ENCODE results near the gene ESRRG.
"Not testable (repeated sequence)": the region's sequence is repeated elsewhere in the genome, so short reads cannot be mapped to it uniquely, and the experiment has no call there.

The ESRRG gene

GRCh38 chr1:216721062-216721461, 2.2 kb downstream of the ESRRG start:
- Histone ChIP-seq H3K27ac (no peak overlapping the region), H3K9me3 (no peaks in the 10 kb centered on the region), H3K36me3 (no peaks in the 10 kb centered on the region), H3K4me1 (ENCODE audit: control insufficient read depth in 1 of 2, insufficient read depth in 1 of 2, low read depth in 1 of 2, low read length in 1 of 2) (no peaks in the 10 kb centered on the region), H3K27me3 (peaks cover 35% of the 10 kb centered on the region), H3K4me3 (ENCODE audit: low read depth in 1 of 2, low read length in 1 of 2) (no peak overlapping the region)
- no peak for TF ChIP-seq CTCF (IDR thresholded peaks at IDR 0.05)

GRCh38 chr1:216711712-216712111, 11.5 kb downstream of the ESRRG start:
- no peak for TF ChIP-seq CTCF (IDR thresholded peaks at IDR 0.05)
- Histone ChIP-seq H3K36me3 (no peaks in the 10 kb centered on the region), H3K9me3 (no peaks in the 10 kb centered on the region), H3K4me3 (ENCODE audit: low read depth in 1 of 2, low read length in 1 of 2) (no peak overlapping the region), H3K27me3 (no peaks in the 10 kb centered on the region), H3K27ac (no peak overlapping the region), H3K4me1 (ENCODE audit: control insufficient read depth in 1 of 2, insufficient read depth in 1 of 2, low read depth in 1 of 2, low read length in 1 of 2) (no peaks in the 10 kb centered on the region)

GRCh38 chr1:216710598-216711333, 12.5 kb downstream of the ESRRG start:
- no peak for TF ChIP-seq CTCF (IDR thresholded peaks at IDR 0.05)
- H3K27ac ChIP-seq, result no peak overlapping the region
- H3K27me3 ChIP-seq, result no peaks in the 10 kb centered on the region
- H3K4me1 ChIP-seq (ENCODE audit: control insufficient read depth in 1 of 2, insufficient read depth in 1 of 2, low read depth in 1 of 2, low read length in 1 of 2), result no peaks in the 10 kb centered on the region
- no peaks in the 10 kb centered on the region for H3K36me3 ChIP-seq
- H3K9me3 ChIP-seq, result no peaks in the 10 kb centered on the region
- no peak overlapping the region for H3K4me3 ChIP-seq (ENCODE audit: low read depth in 1 of 2, low read length in 1 of 2)

- TF ChIP-seq CTCF (IDR thresholded peaks at IDR 0.05), result no peak
- no peak overlapping the region for H3K4me3 ChIP-seq (ENCODE audit: low read depth in 1 of 2, low read length in 1 of 2)
- no peak overlapping the region for H3K27ac ChIP-seq
- no peaks in the 10 kb centered on the region for H3K27me3 ChIP-seq
- no peaks in the 10 kb centered on the region for H3K4me1 ChIP-seq (ENCODE audit: control insufficient read depth in 1 of 2, insufficient read depth in 1 of 2, low read depth in 1 of 2, low read length in 1 of 2)
- H3K9me3 ChIP-seq, result no peaks in the 10 kb centered on the region
- no peaks in the 10 kb centered on the region for H3K36me3 ChIP-seq
Measured at GRCh38 chr1:216710055-216710454, 13.2 kb downstream of the ESRRG start.

GRCh38 chr1:216705676-216706075, 17.6 kb downstream of the ESRRG start:
- H3K4me3 ChIP-seq (ENCODE audit: low read depth in 1 of 2, low read length in 1 of 2), result no peak overlapping the region
- no peaks in the 10 kb centered on the region for H3K9me3 ChIP-seq
- H3K36me3 ChIP-seq, result no peaks in the 10 kb centered on the region
- no peak for TF ChIP-seq CTCF (IDR thresholded peaks at IDR 0.05)
- no peaks in the 10 kb centered on the region for H3K4me1 ChIP-seq (ENCODE audit: control insufficient read depth in 1 of 2, insufficient read depth in 1 of 2, low read depth in 1 of 2, low read length in 1 of 2)
- H3K27me3 ChIP-seq, result no peaks in the 10 kb centered on the region
- no peak overlapping the region for H3K27ac ChIP-seq

- H3K27ac ChIP-seq; H3K4me1 ChIP-seq (ENCODE audit: control insufficient read depth in 1 of 2, insufficient read depth in 1 of 2, low read depth in 1 of 2, low read length in 1 of 2); H3K27me3 ChIP-seq; H3K9me3 ChIP-seq; H3K36me3 ChIP-seq; H3K4me3 ChIP-seq (ENCODE audit: low read depth in 1 of 2, low read length in 1 of 2): not testable (repeated sequence)
Measured at GRCh38 chr1:216704065-216704464, 19.2 kb downstream of the ESRRG start.
